ENCODE data around the gene AFG1L.
A peak's percentile ranks its signal among the peaks of the same experiment; 100 is the strongest.

Gene AFG1L

GRCh38 chr6:108523697-108524096 is 228.8 kb downstream of the AFG1L start:
- TF ChIP-seq, protein P1, sequence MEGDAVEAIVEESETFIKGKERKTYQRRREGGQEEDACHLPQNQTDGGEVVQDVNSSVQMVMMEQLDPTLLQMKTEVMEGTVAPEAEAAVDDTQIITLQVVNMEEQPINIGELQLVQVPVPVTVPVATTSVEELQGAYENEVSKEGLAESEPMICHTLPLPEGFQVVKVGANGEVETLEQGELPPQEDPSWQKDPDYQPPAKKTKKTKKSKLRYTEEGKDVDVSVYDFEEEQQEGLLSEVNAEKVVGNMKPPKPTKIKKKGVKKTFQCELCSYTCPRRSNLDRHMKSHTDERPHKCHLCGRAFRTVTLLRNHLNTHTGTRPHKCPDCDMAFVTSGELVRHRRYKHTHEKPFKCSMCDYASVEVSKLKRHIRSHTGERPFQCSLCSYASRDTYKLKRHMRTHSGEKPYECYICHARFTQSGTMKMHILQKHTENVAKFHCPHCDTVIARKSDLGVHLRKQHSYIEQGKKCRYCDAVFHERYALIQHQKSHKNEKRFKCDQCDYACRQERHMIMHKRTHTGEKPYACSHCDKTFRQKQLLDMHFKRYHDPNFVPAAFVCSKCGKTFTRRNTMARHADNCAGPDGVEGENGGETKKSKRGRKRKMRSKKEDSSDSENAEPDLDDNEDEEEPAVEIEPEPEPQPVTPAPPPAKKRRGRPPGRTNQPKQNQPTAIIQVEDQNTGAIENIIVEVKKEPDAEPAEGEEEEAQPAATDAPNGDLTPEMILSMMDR (conservative IDR thresholded peaks at IDR 0.05; ENCODE audit: low read depth, low read length), result no peak
- H3K4me2 ChIP-seq, result no peak overlapping the region
- no peak overlapping the region for H3K4me3 ChIP-seq (IDR thresholded peaks at IDR 0.05; ENCODE audit: insufficient read depth, low read depth, low read length)
- no peak overlapping the region for H2AFZ ChIP-seq (ENCODE audit: low read depth)
- no peaks in the 10 kb centered on the region for H3K27me3 ChIP-seq (ENCODE audit: insufficient read depth, low read depth)
- no peak overlapping the region for H3K27ac ChIP-seq
- no peaks in the 10 kb centered on the region for H3K4me1 ChIP-seq (ENCODE audit: low read depth, poor library complexity, severe bottlenecking)
- no peaks in the 10 kb centered on the region for H3K79me2 ChIP-seq (ENCODE audit: insufficient read depth, low read depth)
- no peaks in the 10 kb centered on the region for H4K20me1 ChIP-seq (ENCODE audit: insufficient read depth)
- H3K36me3 ChIP-seq (ENCODE audit: insufficient read depth), result no peaks in the 10 kb centered on the region
- no peak overlapping the region for H3K9ac ChIP-seq

- H3K79me2 ChIP-seq (ENCODE audit: insufficient read depth, low read depth), result no peaks in the 10 kb centered on the region
- TF ChIP-seq, protein P1 (conservative IDR thresholded peaks at IDR 0.05; ENCODE audit: low read depth, low read length), result no peak
- no peak overlapping the region for H3K9ac ChIP-seq
- no peaks in the 10 kb centered on the region for H3K36me3 ChIP-seq (ENCODE audit: insufficient read depth)
- no peaks in the 10 kb centered on the region for H3K4me1 ChIP-seq (ENCODE audit: low read depth, poor library complexity, severe bottlenecking)
- no peak overlapping the region for H2AFZ ChIP-seq (ENCODE audit: low read depth)
- H3K27me3 ChIP-seq (ENCODE audit: insufficient read depth, low read depth), result no peaks in the 10 kb centered on the region
- H4K20me1 ChIP-seq (ENCODE audit: insufficient read depth), result no peaks in the 10 kb centered on the region
- no peak overlapping the region for H3K4me2 ChIP-seq
- H3K27ac ChIP-seq, result no peak overlapping the region
- no peak overlapping the region for H3K4me3 ChIP-seq (IDR thresholded peaks at IDR 0.05; ENCODE audit: insufficient read depth, low read depth, low read length)
These were observed 229.8 kb downstream of the AFG1L start for GRCh38 chr6:108524528-108525248.

GRCh38 chr6:108526739-108527174 is 231.9 kb downstream of the AFG1L start:
- TF ChIP-seq, protein P1 (conservative IDR thresholded peaks at IDR 0.05; ENCODE audit: low read depth, low read length), result peak; percentile 71
- Histone ChIP-seq H4K20me1 (ENCODE audit: insufficient read depth) (no peaks in the 10 kb centered on the region), H3K27ac (no peak overlapping the region), H3K27me3 (ENCODE audit: insufficient read depth, low read depth) (no peaks in the 10 kb centered on the region), H3K4me1 (ENCODE audit: low read depth, poor library complexity, severe bottlenecking) (no peaks in the 10 kb centered on the region), H3K4me2 (no peak overlapping the region), H3K9ac (no peak overlapping the region), H3K36me3 (ENCODE audit: insufficient read depth) (no peaks in the 10 kb centered on the region), H2AFZ (ENCODE audit: low read depth) (no peak overlapping the region), H3K4me3 (IDR thresholded peaks at IDR 0.05; ENCODE audit: insufficient read depth, low read depth, low read length) (no peak overlapping the region), H3K79me2 (ENCODE audit: insufficient read depth, low read depth) (no peaks in the 10 kb centered on the region)

DNA sequence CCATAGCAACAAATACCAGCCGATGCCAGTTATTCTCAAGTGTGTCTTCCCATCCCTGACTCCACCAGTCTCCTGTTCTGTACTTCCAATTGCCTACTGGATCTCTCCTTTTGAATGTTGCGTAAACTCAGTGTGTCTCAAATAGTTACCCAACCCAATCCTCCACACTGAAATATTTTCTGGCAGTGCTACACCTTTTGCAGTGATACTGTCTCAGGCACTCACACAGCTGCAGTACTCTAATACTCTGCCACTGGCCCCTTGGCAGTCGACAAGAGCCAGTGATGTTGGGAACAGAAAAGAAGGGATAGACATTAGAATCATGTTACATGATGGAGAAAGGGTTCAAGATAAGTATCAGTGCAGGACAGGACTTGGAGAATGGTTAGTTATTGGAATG is 234.0 kb downstream of the AFG1L start:
- Histone ChIP-seq H2AFZ (ENCODE audit: low read depth) (no peak overlapping the region), H3K4me1 (ENCODE audit: low read depth, poor library complexity, severe bottlenecking) (no peaks in the 10 kb centered on the region), H3K36me3 (ENCODE audit: insufficient read depth) (no peaks in the 10 kb centered on the region), H3K9ac (no peak overlapping the region), H3K4me3 (IDR thresholded peaks at IDR 0.05; ENCODE audit: insufficient read depth, low read depth, low read length) (no peak overlapping the region), H3K27me3 (ENCODE audit: insufficient read depth, low read depth) (no peaks in the 10 kb centered on the region), H3K27ac (no peak overlapping the region), H3K4me2 (no peak overlapping the region), H4K20me1 (ENCODE audit: insufficient read depth) (no peaks in the 10 kb centered on the region), H3K79me2 (ENCODE audit: insufficient read depth, low read depth) (no peaks in the 10 kb centered on the region)
- TF ChIP-seq, protein P1 (conservative IDR thresholded peaks at IDR 0.05; ENCODE audit: low read depth, low read length), result no peak

Data from KMS-11 (cell line).